ENCODE results near the gene KRTAP5-8.
"Not testable (repeated sequence)": the region's sequence is repeated elsewhere in the genome, so short reads cannot be mapped to it uniquely, and the experiment has no call there.

KRTAP5-8 gene

DNA sequence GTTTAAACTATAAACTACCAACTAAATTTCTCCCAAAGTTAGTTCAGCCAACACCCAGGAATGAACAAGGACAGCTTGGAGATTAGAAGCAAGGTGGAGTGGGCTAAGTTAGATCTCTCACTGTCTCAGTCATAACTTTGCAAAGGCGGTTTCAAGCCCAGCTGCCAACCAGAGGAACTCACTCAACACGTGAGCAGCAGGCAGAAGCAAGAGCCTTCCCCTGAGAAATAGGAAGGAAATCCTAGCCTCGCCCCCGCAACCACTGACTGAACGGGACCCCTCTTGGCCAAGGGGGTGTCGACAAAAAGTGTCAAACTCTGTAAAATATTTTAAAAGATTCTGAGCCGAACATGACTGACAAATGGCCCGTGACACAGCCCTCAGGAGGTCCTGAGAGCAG, 6.0 kb downstream of the KRTAP5-8 start:
- DNase-seq (ENCODE audit: low read depth in 3 of 3) = no peak

DNA sequence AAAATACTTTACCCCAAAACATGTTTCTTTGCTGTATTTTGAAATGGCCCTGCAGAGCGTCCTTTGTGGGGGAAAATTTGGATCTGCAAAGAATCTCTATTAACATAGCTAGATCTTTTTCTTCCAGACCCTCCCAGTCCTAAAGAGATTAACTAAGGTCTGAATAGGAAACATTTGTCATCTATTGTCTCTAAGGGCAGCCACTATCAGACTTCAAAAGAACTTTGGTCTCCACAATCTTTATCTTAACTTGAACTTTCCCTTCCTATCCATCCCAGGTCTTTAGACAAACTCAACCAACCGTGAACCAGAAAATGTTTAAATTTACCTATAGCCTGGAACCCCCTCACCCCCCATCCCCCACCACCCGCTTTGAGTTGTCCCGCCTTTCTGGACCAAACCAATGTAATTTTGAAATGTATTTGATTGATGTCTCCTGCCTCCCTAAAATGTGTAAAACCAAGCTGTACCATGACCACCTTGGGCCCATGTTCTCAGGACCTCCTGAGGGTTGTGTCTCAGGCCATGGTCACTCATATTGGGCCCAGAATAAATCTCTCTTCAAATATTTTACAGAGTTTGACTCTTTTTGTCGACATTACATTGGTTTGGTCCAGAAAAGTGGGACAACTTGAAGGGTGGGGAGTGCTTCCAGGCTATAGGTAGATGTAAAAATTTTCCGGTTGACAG, 6.8 kb downstream of the KRTAP5-8 start:
- DNase-seq (ENCODE audit: low read depth in 3 of 3) = no peak

DNA sequence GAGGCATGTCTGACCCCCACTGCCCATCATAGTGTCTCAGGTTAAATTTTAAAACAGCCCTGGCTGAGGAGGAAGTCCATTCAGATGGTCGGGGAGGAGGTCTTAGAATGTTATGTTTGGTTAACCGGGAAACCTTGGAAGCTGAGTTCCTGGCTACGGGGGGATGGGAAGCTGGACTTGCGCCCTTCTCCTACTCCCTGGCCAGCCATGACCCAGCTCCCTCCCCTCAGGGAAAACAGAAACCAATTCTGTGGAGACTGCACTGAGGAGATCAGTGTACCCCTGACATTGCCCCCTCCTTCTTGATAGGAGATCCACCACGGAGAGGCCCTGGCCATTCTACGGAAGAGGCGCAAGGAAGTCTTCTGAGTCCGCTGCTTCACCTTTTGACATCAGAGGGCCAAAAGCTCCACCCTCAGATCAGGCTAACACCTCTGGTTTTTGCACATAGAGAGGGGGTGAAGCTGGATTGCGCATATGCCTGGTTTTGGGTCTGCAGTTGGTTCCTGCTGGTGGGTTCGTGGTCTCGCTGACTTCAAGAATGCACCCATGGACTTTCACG, 7.7 kb downstream of the KRTAP5-8 start:
- no peak for DNase-seq (ENCODE audit: low read depth in 3 of 3)

DNA sequence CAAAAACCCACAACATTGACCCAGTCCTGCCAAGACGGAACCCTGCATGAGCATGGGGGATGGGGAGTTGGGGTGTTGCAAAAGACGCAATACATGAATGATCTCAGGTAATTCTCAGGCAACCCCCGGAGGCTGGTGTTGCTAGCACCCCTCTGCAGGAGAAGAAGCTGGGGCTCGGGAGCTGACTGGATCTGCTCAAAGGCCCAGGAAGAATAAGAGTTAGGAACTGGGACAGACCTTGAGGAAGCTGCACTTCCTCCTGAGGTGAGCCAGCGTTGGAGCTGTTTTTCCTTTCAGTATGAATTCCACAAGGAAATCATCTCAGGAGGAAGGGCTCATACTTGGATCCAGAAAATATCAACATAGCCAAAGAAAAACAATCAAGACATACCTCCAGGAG, 10.3 kb downstream of the KRTAP5-8 start, which contains the start of gene KRTAP5-9:
Gene KRTAP5-9 (plus strand): TSS at position 301 of the 400 bp plus-strand sequence. CDS start 238 bp downstream, outside the sequence.
- DNase-seq (ENCODE audit: low read depth in 3 of 3) = no peak

DNA sequence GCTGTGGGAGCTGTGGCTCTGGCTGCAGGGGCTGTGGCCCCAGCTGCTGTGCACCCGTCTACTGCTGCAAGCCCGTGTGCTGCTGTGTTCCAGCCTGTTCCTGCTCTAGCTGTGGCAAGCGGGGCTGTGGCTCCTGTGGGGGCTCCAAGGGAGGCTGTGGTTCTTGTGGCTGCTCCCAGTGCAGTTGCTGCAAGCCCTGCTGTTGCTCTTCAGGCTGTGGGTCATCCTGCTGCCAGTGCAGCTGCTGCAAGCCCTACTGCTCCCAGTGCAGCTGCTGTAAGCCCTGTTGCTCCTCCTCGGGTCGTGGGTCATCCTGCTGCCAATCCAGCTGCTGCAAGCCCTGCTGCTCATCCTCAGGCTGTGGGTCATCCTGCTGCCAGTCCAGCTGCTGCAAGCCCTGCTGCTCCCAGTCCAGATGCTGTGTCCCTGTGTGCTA, 10.9 kb downstream of the KRTAP5-8 start:
- no peak for DNase-seq (ENCODE audit: low read depth in 3 of 3)

DNA sequence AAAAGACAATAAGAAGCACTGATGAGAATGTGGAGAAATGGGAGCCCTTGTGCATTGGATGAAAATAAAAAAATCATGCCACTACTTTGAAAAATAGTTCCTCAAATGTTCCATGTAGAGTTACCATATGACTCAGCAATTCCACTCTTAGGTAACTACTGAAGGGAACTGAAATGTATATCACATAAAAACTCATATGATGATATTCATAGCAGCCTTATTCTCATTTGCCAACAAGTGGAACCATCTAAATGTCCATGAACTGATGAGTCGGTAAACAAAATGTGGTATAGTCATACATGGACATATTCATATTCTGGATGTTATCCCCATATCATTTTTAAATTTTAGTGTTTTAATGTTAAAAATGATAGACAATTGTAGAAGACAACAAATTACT, 13.9 kb downstream of the KRTAP5-8 start:
- no peak for DNase-seq (ENCODE audit: low read depth in 3 of 3)

DNA sequence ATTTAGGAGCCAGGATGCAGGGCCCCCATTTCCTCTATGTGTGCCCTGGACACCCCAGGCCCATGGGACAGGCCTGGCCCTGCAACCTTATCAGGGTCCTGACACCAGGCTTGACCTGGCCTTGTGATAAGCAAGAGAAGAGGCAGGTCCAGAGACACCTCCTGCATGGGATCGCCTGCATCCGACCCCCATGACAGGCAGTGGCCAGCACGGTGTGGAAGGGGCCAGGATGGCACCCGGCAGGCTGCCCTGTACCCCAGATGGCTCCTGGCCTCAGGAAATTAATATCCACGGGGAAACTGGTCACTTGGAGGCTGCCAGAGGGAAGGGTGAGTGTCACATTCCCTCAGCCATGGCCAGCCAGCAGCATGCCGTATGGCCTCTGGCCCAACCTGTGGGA, 17.2 kb downstream of the KRTAP5-8 start:
- DNase-seq (ENCODE audit: low read depth in 3 of 3) = no peak

DNA sequence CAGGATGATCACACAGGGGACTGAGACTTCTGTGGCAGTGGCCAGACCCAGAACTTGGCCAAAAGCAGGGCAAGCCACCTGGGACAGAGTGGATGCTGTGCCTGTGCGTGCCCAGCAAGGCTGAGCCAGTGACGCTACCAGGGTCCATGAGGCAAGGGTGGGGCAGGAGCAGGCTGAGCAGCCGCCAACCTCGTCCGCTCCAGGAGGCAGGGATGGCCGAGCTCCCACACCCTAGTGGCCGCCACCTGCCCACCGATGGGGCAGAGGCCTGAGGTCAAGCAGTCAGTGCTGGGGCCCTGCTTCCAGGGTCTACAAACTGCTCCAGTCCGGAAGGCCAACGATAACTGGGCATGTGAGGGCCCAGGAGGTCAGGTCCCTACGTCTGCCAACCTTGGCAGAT, 17.7 kb downstream of the KRTAP5-8 start:
- DNase-seq (ENCODE audit: low read depth in 3 of 3) = no peak

DNA sequence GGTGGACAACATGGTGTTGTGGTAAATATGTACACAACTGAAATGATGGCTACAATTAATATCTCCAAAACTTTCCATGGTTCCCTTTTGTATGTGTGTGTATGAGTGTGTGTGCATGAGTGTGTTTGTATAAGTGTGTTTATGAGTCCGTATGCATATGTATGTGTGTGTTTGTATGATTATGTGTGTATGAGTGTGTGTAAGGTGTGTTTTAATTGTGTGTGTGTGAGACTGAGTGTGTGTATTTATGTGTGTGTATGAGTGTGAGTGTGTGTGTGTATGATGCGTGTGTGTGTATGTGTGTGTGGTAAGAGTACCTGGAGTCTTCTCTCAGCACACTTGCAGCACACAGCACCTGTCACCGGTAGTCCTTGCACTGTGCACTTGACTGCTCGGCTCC, 18.2 kb downstream of the KRTAP5-8 start:
- no peak for DNase-seq (ENCODE audit: low read depth in 3 of 3)

DNA sequence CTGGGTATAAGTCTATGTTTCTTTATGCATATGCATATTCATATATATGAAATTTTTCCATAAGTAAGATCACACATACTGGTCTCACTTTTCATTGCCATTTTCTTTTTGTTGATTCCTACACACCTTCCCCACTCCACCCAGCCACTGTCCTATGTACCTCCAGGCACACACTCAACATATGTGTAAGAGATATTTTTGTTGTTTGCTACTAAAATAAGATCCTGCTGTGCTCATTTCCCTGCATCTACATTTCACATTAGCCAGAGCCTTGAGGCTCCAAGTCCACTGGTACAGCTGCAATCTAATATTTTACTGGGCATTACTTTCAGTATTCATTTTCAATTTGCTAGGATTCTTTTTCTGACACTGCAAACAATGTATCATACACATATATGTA, 19.4 kb downstream of the KRTAP5-8 start:
- no peak for DNase-seq (ENCODE audit: low read depth in 3 of 3)

DNA sequence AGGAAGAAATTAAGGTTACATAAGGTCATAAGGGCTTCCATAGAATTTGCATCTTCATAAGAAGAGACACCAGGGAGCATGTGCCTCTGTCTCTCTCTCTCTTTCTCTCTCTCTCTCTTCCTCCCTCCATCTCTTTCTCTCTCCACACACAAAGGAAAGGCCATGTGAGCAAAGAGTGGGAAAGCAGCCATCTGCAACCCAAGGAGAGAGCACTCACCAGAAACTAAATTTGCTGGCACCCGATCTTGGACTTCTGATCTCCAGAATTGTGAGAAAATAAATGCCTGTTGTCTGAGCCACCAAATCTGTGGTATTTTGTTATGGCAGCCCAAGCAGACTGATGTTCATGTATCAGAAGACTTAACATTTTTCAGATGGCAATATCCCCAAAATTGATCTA, 21.2 kb downstream of the KRTAP5-8 start:
- no peak for DNase-seq (ENCODE audit: low read depth in 3 of 3)

DNA sequence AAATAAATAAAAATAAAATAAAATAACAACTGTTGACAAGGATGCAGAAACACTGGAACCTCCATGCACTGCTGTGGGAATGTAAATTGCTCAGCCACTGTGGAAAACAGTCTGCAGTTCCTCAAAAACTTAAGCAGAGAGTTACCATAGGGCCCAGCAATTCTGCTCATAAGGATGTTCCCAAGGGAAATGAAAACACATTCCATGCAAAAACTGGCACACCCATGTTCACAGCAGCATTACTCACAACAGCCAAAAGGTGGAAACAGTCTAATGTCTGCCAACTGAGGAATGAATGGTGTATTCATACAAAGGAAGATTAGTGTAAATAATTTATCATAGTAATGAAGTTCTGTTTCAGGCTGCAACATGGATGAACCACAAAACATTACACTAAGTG, 24.3 kb downstream of the KRTAP5-8 start:
- DNase-seq (ENCODE audit: low read depth in 3 of 3) = no peak

DNA sequence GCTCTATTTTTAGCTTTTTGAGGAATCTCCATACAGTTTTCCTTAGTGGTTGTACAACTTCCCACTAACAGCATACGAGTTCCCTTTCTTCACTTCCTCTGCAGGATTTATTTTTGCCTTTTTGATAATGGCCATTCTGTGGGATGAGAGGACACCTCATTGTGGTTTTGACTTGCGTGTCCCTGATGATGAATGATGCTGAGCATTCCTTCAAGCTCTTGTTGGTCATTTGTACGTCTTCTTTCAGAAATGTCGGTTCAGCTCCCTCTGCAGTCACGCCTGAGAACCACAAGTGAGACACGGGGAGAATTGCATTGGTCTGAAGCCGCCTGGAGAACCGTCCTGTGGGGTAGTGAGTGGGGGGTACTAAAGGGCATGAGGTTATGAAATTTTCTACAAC, 25.6 kb downstream of the KRTAP5-8 start:
- no peak for DNase-seq (ENCODE audit: low read depth in 3 of 3)

DNA sequence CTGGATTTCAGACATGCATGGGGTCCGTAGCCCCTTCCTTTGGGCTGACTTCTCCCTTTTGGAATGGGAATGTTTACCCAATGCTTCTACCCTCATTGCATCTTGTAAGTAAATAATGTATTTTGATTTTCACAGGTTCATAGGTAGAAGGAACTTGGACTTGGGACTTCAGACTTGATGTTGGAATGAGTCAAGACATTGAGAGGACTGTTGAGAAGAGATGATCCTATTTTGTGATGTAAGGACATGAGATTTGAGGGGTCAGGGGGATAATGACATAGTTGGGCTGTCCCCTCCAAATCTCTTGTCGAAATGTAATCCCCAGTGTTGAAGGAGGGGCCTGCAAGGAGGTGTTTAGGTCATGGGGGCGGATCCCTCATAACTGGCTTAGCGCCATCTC, 26.6 kb downstream of the KRTAP5-8 start:
- DNase-seq (ENCODE audit: low read depth in 3 of 3) = no peak

DNA sequence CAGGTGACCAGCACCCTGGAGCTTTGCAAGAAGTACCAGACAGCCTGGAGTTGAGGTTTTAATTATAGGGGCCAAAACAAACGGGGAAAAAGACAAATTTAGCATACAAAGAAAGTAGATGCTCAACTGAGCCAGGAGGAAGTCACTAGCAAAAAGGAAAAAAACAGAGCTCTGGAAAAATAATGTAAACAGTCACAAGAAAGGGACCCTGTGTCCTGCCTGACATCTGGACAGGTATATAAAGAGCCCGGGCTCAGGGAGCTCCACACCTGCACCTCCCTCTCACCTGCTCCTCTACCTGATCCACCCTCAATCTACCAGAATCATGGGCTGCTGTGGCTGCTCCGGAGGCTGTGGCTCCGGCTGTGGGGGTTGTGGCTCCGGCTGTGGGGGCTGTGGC, 27.4 kb downstream of the KRTAP5-8 start, which contains the start of gene KRTAP5-10:
Gene KRTAP5-10 (plus strand): TSS at position 301 of the 400 bp plus-strand sequence. CDS start 25 bp downstream, at position 326.
- DNase-seq (ENCODE audit: low read depth in 3 of 3) = no peak

DNA sequence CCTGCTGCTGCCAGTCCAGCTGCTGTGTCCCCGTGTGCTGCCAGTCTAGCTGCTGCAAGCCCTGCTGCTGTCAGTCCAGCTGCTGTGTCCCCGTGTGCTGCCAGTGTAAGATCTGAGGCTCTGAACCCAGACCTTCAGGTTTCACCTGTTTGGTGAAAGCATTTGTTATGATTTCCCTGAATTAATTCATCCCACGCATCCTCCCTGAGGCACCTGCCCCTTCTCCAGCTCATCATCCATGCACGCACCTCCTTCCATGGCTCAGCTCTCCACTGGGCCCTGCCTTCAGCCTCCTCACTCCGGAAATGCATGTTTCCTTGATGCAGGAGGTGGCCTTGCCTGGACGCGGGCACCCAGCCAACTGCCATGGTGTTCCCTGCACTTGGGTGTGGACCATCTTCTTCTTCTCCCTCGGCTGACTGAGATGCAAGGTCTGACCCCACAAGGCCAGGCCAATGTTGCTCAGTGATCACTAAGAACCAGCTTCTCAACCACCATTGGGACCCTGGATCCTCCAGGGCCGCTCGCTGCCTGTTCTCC, 28.3 kb downstream of the KRTAP5-8 start:
- no peak for DNase-seq (ENCODE audit: low read depth in 3 of 3)

DNA sequence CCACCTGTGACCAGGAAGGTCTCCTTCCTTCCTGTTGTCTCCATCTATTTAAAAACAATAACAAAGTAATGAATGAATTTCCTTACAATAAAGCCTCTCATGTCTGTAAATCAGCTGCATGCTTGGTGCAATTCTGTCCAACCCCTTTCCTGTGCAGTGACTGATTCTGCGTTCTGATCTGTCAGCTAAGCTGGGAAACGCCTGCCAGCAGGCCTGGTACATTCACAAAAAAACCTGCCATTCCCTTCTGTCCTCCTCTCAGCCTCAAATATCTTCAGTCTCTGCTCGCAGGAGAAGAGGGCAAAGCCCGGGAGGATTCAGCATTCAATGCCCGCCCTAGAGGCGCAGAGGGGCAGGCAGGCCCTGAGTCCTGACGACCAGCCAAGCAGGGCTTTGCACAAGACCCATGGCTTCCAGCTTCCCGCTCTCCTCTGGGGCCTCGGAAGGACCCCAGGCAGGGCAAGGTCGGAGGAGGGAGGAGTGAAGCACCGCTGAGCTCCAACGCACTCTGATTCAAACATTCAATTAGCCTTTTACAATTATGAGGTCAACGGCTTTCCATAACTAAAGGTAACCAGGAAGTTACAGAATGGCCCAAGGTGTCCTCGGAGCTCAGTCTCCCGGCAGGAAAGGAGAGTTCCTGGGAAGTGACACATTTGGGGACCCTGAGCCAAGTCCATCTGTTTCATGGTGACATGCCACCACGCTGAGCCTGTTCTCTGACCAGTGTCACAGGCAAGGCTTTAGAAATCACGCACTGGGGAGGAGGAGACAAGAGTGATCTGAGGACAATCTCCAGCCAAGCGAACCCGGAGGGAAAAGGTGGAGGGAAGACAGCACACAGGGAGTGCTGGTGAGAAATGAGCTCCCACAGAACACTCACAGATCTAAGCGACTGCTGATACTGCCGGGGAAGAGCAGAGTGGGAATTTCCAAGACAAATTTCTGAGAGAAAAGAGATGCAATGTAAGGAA, 29.1 kb downstream of the KRTAP5-8 start:
- DNase-seq (ENCODE audit: low read depth in 3 of 3) = not testable (repeated sequence)

DNA sequence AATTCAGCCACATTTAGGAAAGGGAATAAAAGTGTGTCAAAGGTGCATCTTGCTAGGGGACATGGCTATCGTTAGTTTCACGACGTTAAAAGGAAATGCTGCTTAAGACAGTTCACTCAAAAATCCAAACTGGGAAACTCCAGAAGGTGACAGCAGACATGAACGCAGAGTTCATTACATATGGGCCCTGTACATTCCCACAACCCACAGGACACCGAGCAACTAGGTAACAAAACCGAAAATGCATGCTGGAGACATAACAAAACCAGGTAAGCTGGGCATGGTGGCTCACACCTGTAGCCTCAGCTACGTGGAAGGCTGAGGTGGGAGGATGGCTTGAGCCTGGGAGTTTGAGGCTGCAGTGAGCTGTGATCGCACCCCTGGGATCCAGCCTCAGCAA, 29.8 kb downstream of the KRTAP5-8 start:
- DNase-seq (ENCODE audit: low read depth in 3 of 3) = not testable (repeated sequence)

DNA sequence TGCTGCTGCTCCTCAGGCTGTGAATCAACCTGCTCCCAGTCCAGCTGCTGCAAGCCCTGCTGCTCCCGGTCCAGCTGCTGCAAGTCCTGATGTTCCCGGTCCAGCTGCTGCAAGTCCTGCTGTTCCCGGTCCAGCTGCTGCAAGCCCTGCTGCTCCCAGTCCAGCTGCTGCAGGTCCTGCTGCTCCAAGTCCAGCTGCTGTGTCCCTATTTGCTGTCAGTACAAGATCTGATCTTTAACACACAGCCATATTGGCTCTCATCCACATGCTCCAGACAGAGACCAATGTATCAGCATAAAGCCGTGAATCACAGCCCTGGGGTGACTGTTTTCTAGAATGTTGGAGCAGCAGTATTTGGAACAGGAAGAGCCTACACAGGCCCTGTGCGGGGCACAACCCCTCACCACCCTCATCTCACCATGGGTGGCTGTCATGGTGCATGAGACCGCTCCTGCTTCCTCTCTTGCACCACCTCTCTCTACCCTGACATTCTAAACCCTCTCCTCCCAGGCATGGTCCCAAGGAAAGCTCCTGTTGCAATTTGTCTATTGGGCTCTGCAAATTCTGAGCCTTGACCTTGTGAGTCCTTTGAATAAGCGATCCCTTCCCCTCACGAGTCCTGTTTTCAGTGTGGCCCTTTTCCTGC, 31.0 kb downstream of the KRTAP5-8 start:
- DNase-seq (ENCODE audit: low read depth in 3 of 3) = no peak

DNA sequence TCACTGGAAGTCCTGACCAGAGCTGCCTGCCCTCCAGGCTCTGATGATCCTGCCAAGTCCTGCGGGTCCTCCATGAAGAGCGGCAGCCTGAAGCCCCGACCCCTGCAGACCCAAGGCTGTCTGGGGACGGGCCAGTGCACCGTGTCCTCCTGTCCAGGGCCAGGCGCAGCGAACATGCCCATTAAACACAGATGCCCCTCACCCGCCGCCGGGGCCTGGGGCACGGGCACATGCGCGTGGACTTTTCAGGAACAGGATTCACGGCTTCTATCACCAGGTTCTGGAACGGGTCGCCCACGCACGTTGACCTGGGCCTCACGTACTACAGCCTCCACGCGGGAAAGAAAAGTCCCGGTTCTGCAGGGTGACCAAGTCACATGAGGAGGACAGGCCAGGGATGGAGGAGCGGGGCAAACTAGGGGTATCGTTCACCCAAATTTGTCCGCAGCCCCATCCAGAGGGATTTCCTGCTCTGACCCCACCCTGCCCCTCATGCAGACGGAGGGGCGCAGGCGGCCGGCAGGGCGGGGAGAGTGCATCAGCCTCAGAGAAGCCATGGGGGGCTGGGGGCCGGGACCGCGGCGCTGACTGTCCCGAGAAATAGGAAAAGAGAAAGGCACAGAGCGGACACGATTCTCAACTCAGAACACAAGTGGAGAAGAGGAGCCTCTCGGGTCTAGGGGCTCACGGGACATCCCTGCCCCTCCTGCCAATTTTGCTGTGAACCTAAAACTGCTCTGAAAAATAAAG, 33.5 kb downstream of the KRTAP5-8 start:
- DNase-seq (ENCODE audit: low read depth in 3 of 3) = not testable (repeated sequence)

DNA sequence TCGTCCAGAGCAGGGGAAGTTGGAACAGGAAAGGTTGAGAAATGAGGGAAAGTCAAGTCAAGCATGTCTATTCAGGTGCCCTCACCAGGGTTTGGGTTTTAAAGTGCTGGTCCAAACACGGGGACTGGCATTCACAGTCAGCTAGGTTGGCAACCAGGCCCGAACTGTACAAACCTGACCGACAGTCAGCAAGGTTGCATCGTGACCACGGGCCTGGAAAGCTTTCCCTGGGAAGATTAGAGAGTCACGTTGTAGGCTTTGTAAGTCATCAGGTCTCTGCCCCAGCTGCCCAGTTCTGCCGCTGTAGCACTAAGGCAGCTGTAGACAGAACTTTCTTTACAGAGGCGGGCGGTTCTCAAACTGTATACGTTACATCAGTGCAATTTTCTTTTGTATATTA, 35.0 kb downstream of the KRTAP5-8 start:
- DNase-seq (ENCODE audit: low read depth in 3 of 3) = no peak

All from stimulated activated CD4-positive, alpha-beta T cell treated with anti-CD3 and anti-CD28 coated beads, TNF-alpha, amount 100 ng/mL, for 4 hours (primary cell).